Activated naive CD4-positive, alpha-beta T cell treated with anti-CD3 and anti-CD28 coated beads for 36 hours (primary cell): ENCODE data around the gene STX18. TPM values are rescaled to one million over a fixed set of nuclear protein-coding genes. Genes with fewer than 3 reads are reported as not detected.

Experiments
- CTCF ChIA-PET: fragments of 350-600 bp; sonication (Branson Sonifier 250); formaldehyde crosslinking; loops from one replicate; lab custom pipeline; 2021; ENCODE audit warnings: antibody characterized with exemption; lab: Charles Lee
- DNase-seq: peaks from one replicate; pipeline ENCODE4 v3.0.0-alpha.2; 2020
- H3K27ac Mint-ChIP-seq: one replicate; pipeline ENCODE4 v1.8.0; 2021; ENCODE audit warnings: mild to moderate bottlenecking, mixed read lengths
- H3K27me3 Mint-ChIP-seq: one replicate; pipeline ENCODE4 v1.8.0; 2021; ENCODE audit warnings: low read depth, mixed read lengths
- H3K36me3 Mint-ChIP-seq: one replicate; pipeline ENCODE4 v1.8.0; 2021; ENCODE audit warnings: low read depth, mixed read lengths
- H3K4me1 Mint-ChIP-seq: one replicate; pipeline ENCODE4 v1.8.0; 2021; ENCODE audit warnings: low read depth, mixed read lengths
- H3K4me3 Mint-ChIP-seq: one replicate; pipeline ENCODE4 v1.8.0; 2021; ENCODE audit warnings: mild to moderate bottlenecking, moderate library complexity, mixed read lengths
- H3K9me3 Mint-ChIP-seq: one replicate; pipeline ENCODE4 v1.8.0; 2021; ENCODE audit warnings: mixed read lengths
- intact Hi-C: fragments of 100-400 bp; cut with micrococcal nuclease; formaldehyde crosslinking; loops from one replicate; pipeline ENCODE4 v1.15.1; 2023
- total RNA-seq, 2 experiments: library from RNA; stranded (reverse); gene quantifications; one replicate each; pipeline ENCODE4 v1.2.3, GENCODE V29; 2021

STX18 gene
- total RNA-seq, 2 experiments from 2014 or later: 18.3 to 19.0 TPM

- Mint-ChIP-seq H3K4me3 (no peak overlapping the region), H3K27ac (peak overlapping the region; percentile 25), H3K36me3 (no peaks in the 10 kb centered on the region), H3K9me3 (peaks cover 6% of the 10 kb centered on the region), H3K27me3 (no peaks in the 10 kb centered on the region), H3K4me1 (no peaks in the 10 kb centered on the region)
- DNase-seq: no peak
- CTCF ChIA-PET: no interaction called here
- intact Hi-C loops: no loop called here
Observed at GRCh38 chr4:4374388-4375098, 167.3 kb downstream of the STX18 start.

Other genes with a start within 250 kb of the STX18 start
- gene NSG1, start 154.9 kb downstream of the STX18 start, total RNA-seq: 1 to 10 TPM; 1.9 to 2.1 TPM